HS-5 (cell line): ENCODE data around the gene DCAF8.

Experiments used
- DNase-seq: peaks from one replicate; pipeline ENCODE4 v3.0.0-alpha.2; 2012; ENCODE audit warnings: low read depth

Gene DCAF8

GRCh38 chr1:160225345-160225744 is 37.0 kb downstream of the DCAF8 start:
- DNase-seq = no peak

- no peak for DNase-seq
These were observed 37.7 kb downstream of the DCAF8 start for GRCh38 chr1:160224606-160225005.

GRCh38 chr1:160222546-160222945 is 39.8 kb downstream of the DCAF8 start:
- DNase-seq = no peak

- no peak for DNase-seq
These were observed 41.3 kb downstream of the DCAF8 start for GRCh38 chr1:160221089-160221488.

GRCh38 chr1:160220301-160220700 is 42.0 kb downstream of the DCAF8 start:
- no peak for DNase-seq

- DNase-seq = peak; percentile 33
These were observed 43.1 kb downstream of the DCAF8 start for GRCh38 chr1:160219062-160219929.

GRCh38 chr1:160217481-160218051 is 44.8 kb downstream of the DCAF8 start:
- DNase-seq = no peak

GRCh38 chr1:160216301-160216700 is 46.0 kb downstream of the DCAF8 start:
- DNase-seq = no peak

- no peak for DNase-seq
These were observed 47.7 kb downstream of the DCAF8 start for GRCh38 chr1:160214481-160215140.

GRCh38 chr1:160211046-160211790 is 51.1 kb downstream of the DCAF8 start:
- no peak for DNase-seq

- no peak for DNase-seq
These were observed 51.8 kb downstream of the DCAF8 start for GRCh38 chr1:160210561-160210960.

- no peak for DNase-seq
These were observed 52.9 kb downstream of the DCAF8 start for GRCh38 chr1:160209321-160210046.

GRCh38 chr1:160208557-160209320 is 53.6 kb downstream of the DCAF8 start:
- no peak for DNase-seq

GRCh38 chr1:160207771-160208556 is 54.4 kb downstream of the DCAF8 start:
- DNase-seq = no peak

GRCh38 chr1:160207118-160207650 is 55.2 kb downstream of the DCAF8 start:
- DNase-seq = no peak

- peak; percentile 75 for DNase-seq
These were observed 55.8 kb downstream of the DCAF8 start for GRCh38 chr1:160206421-160207117.

GRCh38 chr1:160206036-160206389 is 56.3 kb downstream of the DCAF8 start:
- peak; percentile 55 for DNase-seq

- DNase-seq = no peak
These were observed 56.9 kb downstream of the DCAF8 start, which contains the start of gene PEA15 for GRCh38 chr1:160205242-160206035. Gene PEA15, plus strand, starts transcription at chr1:160205384. Its CDS starts 6,161 bp downstream, at chr1:160211545.
